ENCODE data around the gene MEOX1. TPM values are rescaled to one million over a fixed set of nuclear protein-coding genes. Genes with fewer than 3 reads are reported as not detected.

Gene MEOX1
- total and polyA plus RNA-seq, 8 donors, result 1.2 to 5.1 (median 2.6) TPM; not detected in 3

DNA sequence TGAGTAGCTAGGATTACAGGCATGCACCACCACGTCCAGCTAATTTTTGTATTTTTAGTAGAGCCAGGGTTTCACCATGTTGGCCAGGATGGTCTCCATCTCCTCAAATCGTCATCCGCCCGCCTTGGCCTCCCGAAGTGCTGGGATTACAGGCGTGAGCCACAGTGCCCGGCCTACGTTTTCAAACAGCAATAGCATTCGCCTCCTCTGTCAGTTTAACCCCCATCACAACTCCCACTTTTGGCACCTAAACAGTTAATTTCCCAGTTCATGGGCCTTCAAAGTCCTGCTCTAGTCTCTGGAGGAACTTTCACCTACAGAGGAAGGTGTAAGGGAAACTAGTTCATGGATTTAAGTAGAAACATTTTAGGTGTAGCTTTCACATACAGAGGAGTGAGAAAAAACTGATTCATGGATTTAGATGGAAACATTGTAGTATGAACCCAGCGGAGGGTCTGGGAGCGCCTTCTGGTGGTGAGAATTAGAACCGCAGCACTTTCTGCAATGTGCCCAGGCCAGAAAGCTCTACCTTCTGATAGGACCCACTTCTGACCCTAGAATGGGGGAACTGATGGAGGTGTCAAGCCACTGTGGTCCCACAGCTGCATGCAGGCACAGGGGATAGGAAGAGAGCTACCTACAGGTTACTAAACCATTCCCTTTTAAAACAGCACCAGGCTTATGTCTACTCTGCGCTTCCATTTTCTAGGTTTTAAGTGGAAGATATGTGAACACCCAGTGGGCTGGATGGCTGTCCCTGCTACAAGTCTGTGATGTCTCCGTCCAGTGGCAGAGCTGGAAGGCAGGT lies 12.0 kb upstream of the MEOX1 start:
- Histone ChIP-seq H3K4me3 (no peak overlapping the region), H3K27ac (no peak overlapping the region), H3K4me1 (peaks cover 6 to 21% (median 13%) of the 10 kb centered on the region in 4 donors), H3K9me3 (no peaks in the 10 kb centered on the region), H3K36me3 (no peaks in the 10 kb centered on the region), H3K27me3 (no peaks in the 10 kb centered on the region)
- DNase-seq, result peak; percentile 82 to 88
- TF ChIP-seq POLR2AphosphoS5 (IDR thresholded peaks at IDR 0.05), result no peak
- TF ChIP-seq, protein P1, sequence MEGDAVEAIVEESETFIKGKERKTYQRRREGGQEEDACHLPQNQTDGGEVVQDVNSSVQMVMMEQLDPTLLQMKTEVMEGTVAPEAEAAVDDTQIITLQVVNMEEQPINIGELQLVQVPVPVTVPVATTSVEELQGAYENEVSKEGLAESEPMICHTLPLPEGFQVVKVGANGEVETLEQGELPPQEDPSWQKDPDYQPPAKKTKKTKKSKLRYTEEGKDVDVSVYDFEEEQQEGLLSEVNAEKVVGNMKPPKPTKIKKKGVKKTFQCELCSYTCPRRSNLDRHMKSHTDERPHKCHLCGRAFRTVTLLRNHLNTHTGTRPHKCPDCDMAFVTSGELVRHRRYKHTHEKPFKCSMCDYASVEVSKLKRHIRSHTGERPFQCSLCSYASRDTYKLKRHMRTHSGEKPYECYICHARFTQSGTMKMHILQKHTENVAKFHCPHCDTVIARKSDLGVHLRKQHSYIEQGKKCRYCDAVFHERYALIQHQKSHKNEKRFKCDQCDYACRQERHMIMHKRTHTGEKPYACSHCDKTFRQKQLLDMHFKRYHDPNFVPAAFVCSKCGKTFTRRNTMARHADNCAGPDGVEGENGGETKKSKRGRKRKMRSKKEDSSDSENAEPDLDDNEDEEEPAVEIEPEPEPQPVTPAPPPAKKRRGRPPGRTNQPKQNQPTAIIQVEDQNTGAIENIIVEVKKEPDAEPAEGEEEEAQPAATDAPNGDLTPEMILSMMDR (IDR thresholded peaks at IDR 0.05), result peak in 5 of 7 experiments; percentile 76 to 95 (median 91)
- intact Hi-C loops (cut with DNase I; ENCODE audit: low total_unique reads), result loop anchor here (2.0 kb wide), 1 partner anchor 97 kb away; no protein-coding TSS in a partner anchor
- WGBS, 5 donors, result 56 to 60% (median 58%) methylated on average over 13 to 14 of the region's 14 CpGs

DNA sequence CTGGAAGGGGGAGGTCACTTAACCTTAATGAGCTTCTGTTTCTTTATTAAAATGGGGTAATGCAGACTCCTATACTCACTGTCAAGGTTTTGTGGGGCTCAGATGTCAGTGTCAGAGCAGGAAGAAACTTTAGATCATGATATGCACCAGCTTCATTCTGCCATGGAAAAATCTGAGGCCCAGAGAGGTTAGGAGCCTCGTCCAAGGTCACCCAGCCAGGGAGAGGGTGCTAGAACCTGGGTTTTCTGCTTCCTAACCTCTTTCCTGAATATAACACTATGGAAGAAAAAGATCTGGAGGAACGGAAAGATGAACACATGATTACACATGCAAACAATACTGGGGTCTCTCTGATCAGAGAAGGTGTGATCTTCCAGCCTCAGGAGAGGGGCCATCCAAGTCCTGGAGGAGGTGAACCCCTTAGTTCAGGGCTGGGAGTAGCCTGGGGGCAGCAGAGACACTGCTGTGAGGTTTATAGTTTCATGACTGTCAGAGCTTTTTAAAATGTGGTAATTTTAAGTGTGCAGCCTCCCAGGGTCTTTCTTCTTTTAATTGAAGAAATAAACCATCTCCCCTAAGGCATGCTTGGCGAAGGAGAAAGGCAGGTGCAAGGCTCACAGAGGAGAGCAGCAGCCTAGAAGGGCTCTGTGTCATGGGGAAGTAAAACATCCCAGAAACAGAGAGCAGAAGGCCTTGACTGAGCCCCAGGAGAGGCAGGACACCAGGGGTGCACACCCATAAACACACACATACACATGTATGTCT lies 10.2 kb upstream of the MEOX1 start:
- Histone ChIP-seq H3K9me3 (no peaks in the 10 kb centered on the region), H3K27me3 (no peaks in the 10 kb centered on the region), H3K4me1 (peaks cover 0 to 11% (median 5%) of the 10 kb centered on the region in 4 donors), H3K27ac (no peak overlapping the region), H3K4me3 (no peak overlapping the region), H3K36me3 (no peaks in the 10 kb centered on the region)
- no peak for TF ChIP-seq POLR2AphosphoS5 (IDR thresholded peaks at IDR 0.05)
- TF ChIP-seq POLR2A (IDR thresholded peaks at IDR 0.05), result no peak
- TF ChIP-seq EP300 (IDR thresholded peaks at IDR 0.05), result no peak
- TF ChIP-seq, protein P1 (IDR thresholded peaks at IDR 0.05), result no peak
- DNase-seq, result no peak
- 80 to 98% (median 91%) methylated on average over 3 of the region's 3 CpGs for WGBS, 5 donors
- intact Hi-C loops (cut with DNase I; ENCODE audit: low total_unique reads), result no loop called here

DNA sequence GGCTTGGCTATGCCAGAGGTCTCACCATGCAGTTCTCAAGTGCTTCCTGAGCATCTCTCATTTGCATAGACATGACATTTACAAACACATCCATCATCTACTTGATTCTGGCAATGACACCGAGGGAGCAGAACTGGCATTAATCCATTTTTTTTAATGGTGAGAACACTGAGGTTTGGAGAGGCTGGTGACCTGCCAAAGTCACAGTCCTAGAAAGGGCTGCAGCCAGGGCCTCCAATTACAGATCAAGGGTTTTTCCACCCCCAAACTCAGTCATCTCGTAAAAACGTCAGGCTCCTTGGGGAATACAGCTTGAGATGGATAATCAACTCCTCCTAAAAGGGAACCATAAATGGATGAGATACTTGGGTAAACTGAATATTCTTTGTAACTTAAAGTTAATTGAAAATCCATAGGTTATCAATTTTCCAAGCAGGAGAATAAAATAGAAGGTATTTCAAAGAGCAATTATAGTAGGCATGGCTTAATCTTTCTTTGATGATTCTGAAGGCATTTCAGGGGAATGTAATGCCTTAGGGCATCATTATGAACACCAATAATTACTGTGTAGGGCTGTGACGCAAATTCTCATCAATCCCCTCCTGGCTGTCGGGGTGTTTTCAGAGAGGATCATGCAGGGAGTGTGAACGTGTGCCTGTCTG lies 9.4 kb upstream of the MEOX1 start:
- TF ChIP-seq POLR2A (IDR thresholded peaks at IDR 0.05) (no peak), POLR2AphosphoS5 (IDR thresholded peaks at IDR 0.05) (no peak), EP300 (IDR thresholded peaks at IDR 0.05) (no peak)
- TF ChIP-seq, protein P1 (IDR thresholded peaks at IDR 0.05), result no peak
- intact Hi-C loops (cut with DNase I; ENCODE audit: low total_unique reads), result no loop called here
- Histone ChIP-seq H3K27ac (no peak overlapping the region), H3K4me1 (peaks cover 0 to 11% (median 5%) of the 10 kb centered on the region in 4 donors), H3K27me3 (no peaks in the 10 kb centered on the region), H3K4me3 (no peak overlapping the region), H3K9me3 (no peaks in the 10 kb centered on the region), H3K36me3 (no peaks in the 10 kb centered on the region)
- DNase-seq, result no peak
- WGBS, 5 donors, result 67 to 83% (median 70%) methylated on average over 6 of the region's 6 CpGs

DNA sequence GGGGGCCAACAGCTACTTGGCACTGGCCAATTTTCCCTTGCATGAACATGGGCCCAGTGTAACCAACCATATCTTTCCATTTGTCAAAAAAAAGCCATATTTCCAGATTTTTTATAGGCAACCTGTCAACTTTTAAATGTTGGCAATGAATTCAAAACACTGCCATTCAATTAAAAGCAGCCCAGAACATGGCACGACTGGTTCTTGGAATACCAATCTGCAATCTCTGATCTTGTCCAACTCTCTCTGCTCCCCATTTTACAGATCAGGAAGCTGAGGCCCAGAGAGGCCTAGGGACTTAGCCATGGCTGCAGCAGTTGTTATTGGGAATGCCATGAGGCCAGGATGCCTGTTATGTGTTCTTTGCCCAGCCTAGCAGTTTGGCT lies 8.9 kb upstream of the MEOX1 start:
- TF ChIP-seq EP300 (IDR thresholded peaks at IDR 0.05) (no peak), POLR2AphosphoS5 (IDR thresholded peaks at IDR 0.05) (no peak), POLR2A (IDR thresholded peaks at IDR 0.05) (no peak)
- TF ChIP-seq, protein P1 (IDR thresholded peaks at IDR 0.05), result no peak
- intact Hi-C loops (cut with DNase I; ENCODE audit: low total_unique reads), result no loop called here
- WGBS, 5 donors, result 76 to 90% (median 87%) methylated on average over 1 of the region's 1 CpG
- Histone ChIP-seq H3K9me3 (no peaks in the 10 kb centered on the region), H3K4me1 (peaks cover 0 to 13% (median 5%) of the 10 kb centered on the region in 4 donors), H3K27me3 (peaks cover 0 to 2% (median 0%) of the 10 kb centered on the region in 3 donors), H3K27ac (no peak overlapping the region), H3K36me3 (no peaks in the 10 kb centered on the region), H3K4me3 (no peak overlapping the region)
- DNase-seq, result no peak

Measured in stomach (tissue), 9 donors.